WTC11 (cell line): ENCODE results near the gene NOL4L. TPM values are rescaled to one million over a fixed set of nuclear protein-coding genes. Genes with fewer than 3 reads are reported as not detected.

ENCODE experiments used
- ATAC-seq: fragments of 200-7000 bp; cut with Tn5 transposase; 2 replicates; pipeline ENCODE4 v1.10.0; 2021; ENCODE audit warnings: mild to moderate bottlenecking, moderate library complexity
- CTCF ChIA-PET: fragments of 300-600 bp; sonication (Branson Sonifier 250); formaldehyde crosslinking; loops from one replicate; lab custom pipeline; 2021; ENCODE audit warnings: antibody characterized with exemption; lab: Charles Lee
- POLR2A ChIA-PET: fragments of 350-600 bp; sonication (Branson Sonifier 250); formaldehyde crosslinking; loops from one replicate; lab custom pipeline; 2021; ENCODE audit warnings: antibody characterized with exemption; lab: Charles Lee
- DNase-seq: peaks from one replicate; pipeline ENCODE4 v3.0.0; 2021; ENCODE audit warnings: low spot score
- H3K27ac Mint-ChIP-seq: 2 replicates; pipeline ENCODE4 v1.8.0; 2021; ENCODE audit warnings: mixed read lengths
- H3K27me3 Mint-ChIP-seq: 2 replicates; pipeline ENCODE4 v1.8.0; 2021; ENCODE audit warnings: low read depth, mild to moderate bottlenecking, moderate library complexity, mixed read lengths
- H3K36me3 Mint-ChIP-seq: 2 replicates; pipeline ENCODE4 v1.8.0; 2021; ENCODE audit warnings: mixed read lengths
- H3K4me1 Mint-ChIP-seq: 2 replicates; pipeline ENCODE4 v1.8.0; 2022; ENCODE audit warnings: mixed read lengths
- H3K4me3 Mint-ChIP-seq: 2 replicates; pipeline ENCODE4 v1.8.0; 2021; ENCODE audit warnings: mild to moderate bottlenecking, moderate library complexity, mixed read lengths
- H3K9me3 Mint-ChIP-seq: 2 replicates; pipeline ENCODE4 v1.8.0; 2021; ENCODE audit warnings: mixed read lengths
- ATF6 ChIP-seq: sonication (generic); formaldehyde crosslinking; IDR thresholded peaks from 2 replicates; pipeline ENCODE4 v1.8.1; 2023; ENCODE audit warnings: mild to moderate bottlenecking, missing genetic modification reagents
- ELF4 ChIP-seq: sonication (generic); formaldehyde crosslinking; IDR thresholded peaks from 2 replicates; pipeline ENCODE4 v1.8.1; 2022; ENCODE audit warnings: low read depth, mild to moderate bottlenecking, moderate library complexity, missing genetic modification reagents
- ETV6 ChIP-seq: sonication (generic); formaldehyde crosslinking; IDR thresholded peaks from 2 replicates; pipeline ENCODE4 v1.8.1; 2022; ENCODE audit warnings: mild to moderate bottlenecking, missing genetic modification reagents
- FOXJ3 ChIP-seq: sonication (generic); formaldehyde crosslinking; IDR thresholded peaks from 2 replicates; pipeline ENCODE4 v1.9.0; 2021; ENCODE audit warnings: missing genetic modification reagents, mild to moderate bottlenecking, borderline replicate concordance
- FOXK1 ChIP-seq: sonication (generic); formaldehyde crosslinking; IDR thresholded peaks from 2 replicates; pipeline ENCODE4 v1.8.0; 2022; ENCODE audit warnings: mild to moderate bottlenecking, moderate library complexity, missing genetic modification reagents
- GABPB1 ChIP-seq: sonication (generic); formaldehyde crosslinking; IDR thresholded peaks from 2 replicates; pipeline ENCODE4 v1.8.1; 2023; ENCODE audit warnings: mild to moderate bottlenecking, missing genetic modification reagents
- MYBL2 ChIP-seq: sonication (generic); formaldehyde crosslinking; IDR thresholded peaks from 2 replicates; pipeline ENCODE4 v1.8.1; 2023; ENCODE audit warnings: mild to moderate bottlenecking, moderate library complexity, missing genetic modification reagents
- NFATC4 ChIP-seq: fragments of 250-450 bp; sonication (Bioruptor Pico); IDR thresholded peaks from 2 replicates; pipeline ENCODE4 v1.9.0; 2021; ENCODE audit warnings: mild to moderate bottlenecking
- NR3C1 ChIP-seq: sonication (generic); formaldehyde crosslinking; conservative IDR thresholded peaks from 2 replicates; pipeline ENCODE4 v1.8.1; 2023; ENCODE audit warnings: low read depth, mild to moderate bottlenecking, missing genetic modification reagents
- RORB ChIP-seq: fragments of 250-450 bp; sonication (Bioruptor Pico); IDR thresholded peaks from 2 replicates; pipeline ENCODE4 v1.9.0; 2021; ENCODE audit warnings: mild to moderate bottlenecking
- TP53 ChIP-seq: sonication (generic); formaldehyde crosslinking; IDR thresholded peaks from 2 replicates; pipeline ENCODE4 v1.8.1; 2023; ENCODE audit warnings: mild to moderate bottlenecking, missing genetic modification reagents
- ZNF219 ChIP-seq: sonication (generic); formaldehyde crosslinking; IDR thresholded peaks from 2 replicates; pipeline ENCODE4 v1.8.0; 2023; ENCODE audit warnings: missing genetic modification reagents, mild to moderate bottlenecking, borderline replicate concordance
- ZNF423 ChIP-seq: fragments of 250-450 bp; sonication (Bioruptor Pico); IDR thresholded peaks from 2 replicates; pipeline ENCODE4 v2.1.2; 2022; ENCODE audit warnings: mild to moderate bottlenecking, moderate library complexity
- ZSCAN18 ChIP-seq: fragments of 250-450 bp; sonication (Bioruptor Pico); IDR thresholded peaks from 2 replicates; pipeline ENCODE4 v2.1.2; 2022; ENCODE audit warnings: mild to moderate bottlenecking, moderate library complexity
- total RNA-seq: library from RNA; stranded (reverse); gene quantifications from 3 replicates; pipeline ENCODE4 v1.2.3, GENCODE V29; 2021
- TF ChIP-seq, protein P1 (sequence below): sonication (generic); formaldehyde crosslinking; IDR thresholded peaks from 2 replicates; pipeline ENCODE4 v1.8.0; 2022; ENCODE audit warnings: missing genetic modification reagents
- TF ChIP-seq, protein P2 (sequence below): fragments of 250-450 bp; sonication (Bioruptor Pico); IDR thresholded peaks from 2 replicates; pipeline ENCODE4 v1.9.0; 2021; ENCODE audit warnings: mild to moderate bottlenecking, borderline replicate concordance

Gene NOL4L
- total RNA-seq, 1 experiment from 2014 or later, result 29.0 TPM

GRCh38 chr20:32505723-32506473 lies 79.2 kb downstream of the NOL4L start (continued):
- TF ChIP-seq, protein P1, sequence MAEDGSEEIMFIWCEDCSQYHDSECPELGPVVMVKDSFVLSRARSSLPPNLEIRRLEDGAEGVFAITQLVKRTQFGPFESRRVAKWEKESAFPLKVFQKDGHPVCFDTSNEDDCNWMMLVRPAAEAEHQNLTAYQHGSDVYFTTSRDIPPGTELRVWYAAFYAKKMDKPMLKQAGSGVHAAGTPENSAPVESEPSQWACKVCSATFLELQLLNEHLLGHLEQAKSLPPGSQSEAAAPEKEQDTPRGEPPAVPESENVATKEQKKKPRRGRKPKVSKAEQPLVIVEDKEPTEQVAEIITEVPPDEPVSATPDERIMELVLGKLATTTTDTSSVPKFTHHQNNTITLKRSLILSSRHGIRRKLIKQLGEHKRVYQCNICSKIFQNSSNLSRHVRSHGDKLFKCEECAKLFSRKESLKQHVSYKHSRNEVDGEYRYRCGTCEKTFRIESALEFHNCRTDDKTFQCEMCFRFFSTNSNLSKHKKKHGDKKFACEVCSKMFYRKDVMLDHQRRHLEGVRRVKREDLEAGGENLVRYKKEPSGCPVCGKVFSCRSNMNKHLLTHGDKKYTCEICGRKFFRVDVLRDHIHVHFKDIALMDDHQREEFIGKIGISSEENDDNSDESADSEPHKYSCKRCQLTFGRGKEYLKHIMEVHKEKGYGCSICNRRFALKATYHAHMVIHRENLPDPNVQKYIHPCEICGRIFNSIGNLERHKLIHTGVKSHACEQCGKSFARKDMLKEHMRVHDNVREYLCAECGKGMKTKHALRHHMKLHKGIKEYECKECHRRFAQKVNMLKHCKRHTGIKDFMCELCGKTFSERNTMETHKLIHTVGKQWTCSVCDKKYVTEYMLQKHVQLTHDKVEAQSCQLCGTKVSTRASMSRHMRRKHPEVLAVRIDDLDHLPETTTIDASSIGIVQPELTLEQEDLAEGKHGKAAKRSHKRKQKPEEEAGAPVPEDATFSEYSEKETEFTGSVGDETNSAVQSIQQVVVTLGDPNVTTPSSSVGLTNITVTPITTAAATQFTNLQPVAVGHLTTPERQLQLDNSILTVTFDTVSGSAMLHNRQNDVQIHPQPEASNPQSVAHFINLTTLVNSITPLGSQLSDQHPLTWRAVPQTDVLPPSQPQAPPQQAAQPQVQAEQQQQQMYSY (CRISPR knock-in tag), result no peak
- TF ChIP-seq MYBL2 (CRISPR knock-in tag) (no peak), ELF4 (CRISPR knock-in tag) (no peak), ATF6 (CRISPR knock-in tag) (no peak), NR3C1 (CRISPR knock-in tag) (no peak), FOXJ3 (CRISPR knock-in tag) (no peak), ZNF219 (no peak), FOXK1 (CRISPR knock-in tag) (no peak)

GRCh38 chr20:32501709-32502108 lies 83.4 kb downstream of the NOL4L start:
- DNase-seq, result no peak
- no peak for TF ChIP-seq GABPB1 (CRISPR knock-in tag)
- Mint-ChIP-seq H3K9me3 (no peaks in the 10 kb centered on the region), H3K27ac (no peak overlapping the region), H3K36me3 (no peaks in the 10 kb centered on the region), H3K4me3 (no peak overlapping the region), H3K27me3 (no peaks in the 10 kb centered on the region), H3K4me1 (peaks cover 27% of the 10 kb centered on the region)
- ATAC-seq, result no peak
- POLR2A ChIA-PET, result no interaction called here
- CTCF ChIA-PET, result no interaction called here

DNA sequence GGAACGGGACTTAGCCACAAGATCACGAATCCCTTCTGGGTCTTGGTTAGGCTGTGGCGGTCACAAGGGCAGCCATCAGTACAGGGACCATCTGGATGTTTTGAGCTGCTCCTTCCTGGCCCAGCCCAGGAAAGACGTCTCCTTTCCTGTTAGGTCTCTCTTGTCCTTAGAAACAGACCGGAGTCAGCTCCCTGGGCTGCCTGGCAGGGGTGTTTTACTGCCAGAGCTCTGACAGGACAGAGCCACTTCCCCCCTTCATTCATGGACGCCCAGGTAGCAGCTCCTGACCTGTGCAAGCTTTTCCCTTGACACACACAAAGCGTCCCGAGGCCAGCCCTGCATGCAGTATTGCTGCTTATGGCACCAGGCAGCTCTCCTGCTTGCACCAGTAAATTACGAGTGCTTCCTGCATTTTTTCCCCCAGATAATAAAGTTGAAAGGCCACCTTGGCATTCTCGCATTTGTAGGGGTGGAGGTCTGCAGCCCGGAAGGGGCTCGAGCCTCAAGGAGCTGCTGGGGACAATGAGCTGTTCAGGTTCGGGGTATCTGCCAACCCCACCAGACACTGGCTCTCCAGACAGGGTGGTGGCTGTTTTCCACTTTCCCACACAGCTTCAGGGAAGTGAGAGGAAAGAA lies 87.4 kb downstream of the NOL4L start:
- H3K9me3 Mint-ChIP-seq, result no peaks in the 10 kb centered on the region
- peak overlapping the region; percentile 30 for H3K27ac Mint-ChIP-seq
- ATAC-seq (peak; percentile 67), DNase-seq (no peak)
- ChIA-PET CTCF (interaction anchor here (0.6 to 3.8 kb wide), 12 partner anchors 10 to 467 kb away, joined by 3 to 28 read pairs (median 5); no protein-coding TSS in a partner anchor), POLR2A (interaction anchor here (0.6 to 1.4 kb wide), 2 partner anchors 14 to 238 kb away, joined by 3 to 6 read pairs; no protein-coding TSS in a partner anchor)
- H3K36me3 Mint-ChIP-seq, result no peaks in the 10 kb centered on the region
- H3K4me1 Mint-ChIP-seq, result peaks cover 13% of the 10 kb centered on the region
- H3K27me3 Mint-ChIP-seq, result no peaks in the 10 kb centered on the region
- no peak overlapping the region for H3K4me3 Mint-ChIP-seq
- TF ChIP-seq ETV6 (CRISPR knock-in tag) (no peak), RORB (no peak), TP53 (CRISPR knock-in tag) (no peak), NFATC4 (CRISPR knock-in tag) (0 out of 2 replicates have a peak, but pooled peaks have one; percentile 14), ZNF423 (no peak), ZSCAN18 (CRISPR knock-in tag) (no peak)
- TF ChIP-seq, protein P1 (CRISPR knock-in tag), result 0 out of 2 replicates have a peak, but pooled peaks have one; percentile 28
- TF ChIP-seq, protein P2, sequence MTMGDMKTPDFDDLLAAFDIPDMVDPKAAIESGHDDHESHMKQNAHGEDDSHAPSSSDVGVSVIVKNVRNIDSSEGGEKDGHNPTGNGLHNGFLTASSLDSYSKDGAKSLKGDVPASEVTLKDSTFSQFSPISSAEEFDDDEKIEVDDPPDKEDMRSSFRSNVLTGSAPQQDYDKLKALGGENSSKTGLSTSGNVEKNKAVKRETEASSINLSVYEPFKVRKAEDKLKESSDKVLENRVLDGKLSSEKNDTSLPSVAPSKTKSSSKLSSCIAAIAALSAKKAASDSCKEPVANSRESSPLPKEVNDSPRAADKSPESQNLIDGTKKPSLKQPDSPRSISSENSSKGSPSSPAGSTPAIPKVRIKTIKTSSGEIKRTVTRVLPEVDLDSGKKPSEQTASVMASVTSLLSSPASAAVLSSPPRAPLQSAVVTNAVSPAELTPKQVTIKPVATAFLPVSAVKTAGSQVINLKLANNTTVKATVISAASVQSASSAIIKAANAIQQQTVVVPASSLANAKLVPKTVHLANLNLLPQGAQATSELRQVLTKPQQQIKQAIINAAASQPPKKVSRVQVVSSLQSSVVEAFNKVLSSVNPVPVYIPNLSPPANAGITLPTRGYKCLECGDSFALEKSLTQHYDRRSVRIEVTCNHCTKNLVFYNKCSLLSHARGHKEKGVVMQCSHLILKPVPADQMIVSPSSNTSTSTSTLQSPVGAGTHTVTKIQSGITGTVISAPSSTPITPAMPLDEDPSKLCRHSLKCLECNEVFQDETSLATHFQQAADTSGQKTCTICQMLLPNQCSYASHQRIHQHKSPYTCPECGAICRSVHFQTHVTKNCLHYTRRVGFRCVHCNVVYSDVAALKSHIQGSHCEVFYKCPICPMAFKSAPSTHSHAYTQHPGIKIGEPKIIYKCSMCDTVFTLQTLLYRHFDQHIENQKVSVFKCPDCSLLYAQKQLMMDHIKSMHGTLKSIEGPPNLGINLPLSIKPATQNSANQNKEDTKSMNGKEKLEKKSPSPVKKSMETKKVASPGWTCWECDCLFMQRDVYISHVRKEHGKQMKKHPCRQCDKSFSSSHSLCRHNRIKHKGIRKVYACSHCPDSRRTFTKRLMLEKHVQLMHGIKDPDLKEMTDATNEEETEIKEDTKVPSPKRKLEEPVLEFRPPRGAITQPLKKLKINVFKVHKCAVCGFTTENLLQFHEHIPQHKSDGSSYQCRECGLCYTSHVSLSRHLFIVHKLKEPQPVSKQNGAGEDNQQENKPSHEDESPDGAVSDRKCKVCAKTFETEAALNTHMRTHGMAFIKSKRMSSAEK, result no peak
